Keratinocyte (primary cell): ENCODE results near the gene LY86. TPM values are rescaled to one million over a fixed set of nuclear protein-coding genes. Genes with fewer than 3 reads are reported as not detected.

Source experiments
- DNase-seq: peaks from one replicate; pipeline ENCODE4 v3.0.0-alpha.2; 2011; ENCODE audit warnings: low read depth, missing footprints, low spot score
- FAIRE-seq: peaks from 2 replicates; lab custom pipeline; 2011; peaks lifted over from hg19 to GRCh38; lab: Jason Lieb, UNC
- H2AFZ ChIP-seq: 2 replicates; pipeline ENCODE4 v1.6.0; 2012; ENCODE audit warnings: low read length, control low read depth, inconsistent platforms; ENCODE audit not compliant: control insufficient read depth
- H3K27ac ChIP-seq: 2 replicates; pipeline ENCODE4 v1.5.1; 2011; ENCODE audit warnings: low read length; ENCODE audit not compliant: control insufficient read depth, insufficient read depth
- H3K27me3 ChIP-seq: 3 replicates; pipeline ENCODE4 v1.6.0; 2011; ENCODE audit warnings: low read length; ENCODE audit not compliant: control insufficient read depth, insufficient read depth; ENCODE audit errors: extremely low read depth
- H3K36me3 ChIP-seq, 2 experiments: 2 replicates in 1 of 2; 3 replicates in 1 of 2; pipeline ENCODE4 v1.5.1; 2011; ENCODE audit warnings: low read length in 2 of 2, mild to moderate bottlenecking in 1 of 2; ENCODE audit not compliant: control insufficient read depth in 2 of 2, insufficient read depth in 2 of 2; ENCODE audit errors: extremely low read depth in 1 of 2
- H3K4me1 ChIP-seq: 3 replicates; pipeline ENCODE4 v1.5.1; 2011; ENCODE audit warnings: low read length; ENCODE audit not compliant: control insufficient read depth, insufficient read depth; ENCODE audit errors: extremely low read depth
- H3K4me2 ChIP-seq: 3 replicates; pipeline ENCODE4 v1.6.0; 2011; ENCODE audit warnings: low read depth, low read length; ENCODE audit not compliant: control insufficient read depth, insufficient read depth; ENCODE audit errors: extremely low read depth
- H3K4me3 ChIP-seq, 3 experiments: fragments of 200-600 bp in 1 of 3; sonication (generic) in 1 of 3; 2 replicates in 2 of 3; 3 replicates in 1 of 3; pipeline ENCODE4 v1.5.1; 2011 to 2016; ENCODE audit warnings: low read length in 3 of 3, mild to moderate bottlenecking in 3 of 3, control low read depth in 2 of 3, inconsistent platforms in 1 of 3, low read depth in 1 of 3, mixed read lengths in 1 of 3, mixed run types in 1 of 3, moderate library complexity in 1 of 3; ENCODE audit not compliant: control insufficient read depth in 2 of 3, insufficient read depth in 2 of 3; ENCODE audit errors: extremely low read depth in 1 of 3
- H3K79me2 ChIP-seq: 2 replicates; pipeline ENCODE4 v1.6.0; 2012; ENCODE audit warnings: low read length; ENCODE audit not compliant: control insufficient read depth, insufficient read depth
- H3K9ac ChIP-seq: 3 replicates; pipeline ENCODE4 v1.6.0; 2011; ENCODE audit warnings: low read length; ENCODE audit not compliant: control insufficient read depth, insufficient read depth; ENCODE audit errors: extremely low read depth
- H3K9me1 ChIP-seq: 3 replicates; pipeline ENCODE4 v1.6.0; 2011; ENCODE audit warnings: low read length; ENCODE audit not compliant: control insufficient read depth, insufficient read depth; ENCODE audit errors: extremely low read depth
- H3K9me3 ChIP-seq: 2 replicates; pipeline ENCODE4 v1.5.1; 2012; ENCODE audit warnings: low read depth, low read length; ENCODE audit not compliant: control insufficient read depth
- H4K20me1 ChIP-seq: 3 replicates; pipeline ENCODE4 v1.6.0; 2011; ENCODE audit warnings: low read length; ENCODE audit not compliant: control insufficient read depth, insufficient read depth; ENCODE audit errors: extremely low read depth
- EZH2 ChIP-seq: IDR thresholded peaks from one replicate; pipeline ENCODE4 v1.6.1; 2012; ENCODE audit warnings: inconsistent platforms, mild to moderate bottlenecking, low read length, moderate library complexity
- dilution Hi-C: fragments of 300-500 bp; cut with MboI; formaldehyde crosslinking; loops from one replicate; pipeline ENCODE4 v1.7.0; 2020; ENCODE audit warnings: low sequenced_read_pairs; ENCODE audit not compliant: extremely low pct_ligation_motif_present
- polyA plus RNA-seq, 5 experiments: library from polyadenylated mRNA; depleted of rRNA in 3 of 5; stranded (reverse) in 3 of 5; stranded (forward) in 1 of 5; unstranded in 1 of 5; fragments of >200 nt; gene quantifications; 1 replicate in 1 of 5; 2 replicates in 3 of 5; 3 replicates in 1 of 5; pipeline versions ENCODE4 v1.2.1 to v1.2.3, GENCODE V29; 2011 to 2012; ENCODE audit warnings: missing spikeins in 2 of 5, low read depth in 1 of 5, low replicate concordance in 1 of 5
- TF ChIP-seq, protein P1 (sequence below), 3 experiments: IDR thresholded peaks in 1 of 3; conservative IDR thresholded peaks in 1 of 3; optimal IDR thresholded peaks in 1 of 3; 2 replicates in 2 of 3; 3 replicates in 1 of 3; pipeline versions ENCODE3 to v1.5.1; 2011; ENCODE audit warnings: low read length in 3 of 3, mild to moderate bottlenecking in 3 of 3, moderate library complexity in 2 of 3, control low read depth in 1 of 3, inconsistent platforms in 1 of 3; ENCODE audit not compliant: insufficient read depth in 2 of 3; ENCODE audit errors: extremely low read depth in 1 of 3

The LY86 gene
- polyA plus RNA-seq, 1 donor (not counting 4 experiments of a cell fraction or from before 2014, with no cell fraction given): not detected

DNA sequence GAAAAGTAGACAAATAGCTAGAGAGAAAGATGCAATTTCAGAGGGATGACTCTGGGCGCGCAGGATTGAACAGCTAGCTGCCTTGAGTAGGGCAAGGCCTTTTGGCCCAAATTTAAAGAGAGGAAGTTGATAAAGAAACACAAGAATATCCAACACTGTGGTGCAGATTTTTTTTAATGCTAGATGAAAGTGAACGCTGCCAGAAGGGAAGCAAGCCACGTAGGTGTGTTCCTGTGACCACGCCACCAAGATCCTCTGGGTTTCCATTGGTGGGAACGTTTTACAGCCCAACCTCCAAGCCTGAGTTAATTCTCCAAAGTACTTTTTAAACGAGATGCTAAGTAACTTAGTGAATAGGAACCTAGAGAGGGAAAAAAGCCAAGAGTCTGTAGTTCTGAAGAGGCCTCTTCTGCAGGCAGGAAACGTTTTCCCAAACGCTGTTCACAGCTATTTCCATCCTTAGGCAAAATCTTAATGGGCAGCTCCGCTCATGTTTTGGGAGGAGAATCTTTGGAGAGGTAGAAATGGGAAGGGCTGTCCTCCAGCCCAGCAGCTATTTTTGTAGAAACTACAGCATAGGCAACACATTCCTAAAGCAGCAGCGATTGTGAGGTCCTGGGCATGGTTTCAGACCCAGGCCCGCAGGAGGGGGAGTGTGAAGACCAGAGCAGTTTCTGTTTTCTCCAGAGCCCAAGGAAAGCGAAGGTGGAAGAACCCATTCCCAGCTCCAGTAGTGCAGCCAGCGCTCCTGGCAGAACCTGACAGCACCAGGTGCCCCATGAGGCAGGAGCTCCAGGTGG is 8.2 kb downstream of the LY86 start:
- H4K20me1 ChIP-seq: no peaks in the 10 kb centered on the region
- DNase-seq (no peak), FAIRE-seq (no peak)
- H3K4me3 ChIP-seq: no peak overlapping the region
- no peak overlapping the region for H2AFZ ChIP-seq
- H3K4me2 ChIP-seq: no peak overlapping the region
- no peak overlapping the region for H3K9ac ChIP-seq
- no peaks in the 10 kb centered on the region for H3K4me1 ChIP-seq
- H3K9me1 ChIP-seq: no peaks in the 10 kb centered on the region
- no peaks in the 10 kb centered on the region for H3K79me2 ChIP-seq
- TF ChIP-seq EZH2: no peak
- TF ChIP-seq, protein P1, sequence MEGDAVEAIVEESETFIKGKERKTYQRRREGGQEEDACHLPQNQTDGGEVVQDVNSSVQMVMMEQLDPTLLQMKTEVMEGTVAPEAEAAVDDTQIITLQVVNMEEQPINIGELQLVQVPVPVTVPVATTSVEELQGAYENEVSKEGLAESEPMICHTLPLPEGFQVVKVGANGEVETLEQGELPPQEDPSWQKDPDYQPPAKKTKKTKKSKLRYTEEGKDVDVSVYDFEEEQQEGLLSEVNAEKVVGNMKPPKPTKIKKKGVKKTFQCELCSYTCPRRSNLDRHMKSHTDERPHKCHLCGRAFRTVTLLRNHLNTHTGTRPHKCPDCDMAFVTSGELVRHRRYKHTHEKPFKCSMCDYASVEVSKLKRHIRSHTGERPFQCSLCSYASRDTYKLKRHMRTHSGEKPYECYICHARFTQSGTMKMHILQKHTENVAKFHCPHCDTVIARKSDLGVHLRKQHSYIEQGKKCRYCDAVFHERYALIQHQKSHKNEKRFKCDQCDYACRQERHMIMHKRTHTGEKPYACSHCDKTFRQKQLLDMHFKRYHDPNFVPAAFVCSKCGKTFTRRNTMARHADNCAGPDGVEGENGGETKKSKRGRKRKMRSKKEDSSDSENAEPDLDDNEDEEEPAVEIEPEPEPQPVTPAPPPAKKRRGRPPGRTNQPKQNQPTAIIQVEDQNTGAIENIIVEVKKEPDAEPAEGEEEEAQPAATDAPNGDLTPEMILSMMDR (optimal IDR thresholded peaks at IDR 0.05 in 1 of 3, IDR thresholded peaks at IDR 0.05 in 1 of 3, conservative IDR thresholded peaks at IDR 0.05 in 1 of 3; ENCODE audit: extremely low read depth in 1 of 3, insufficient read depth in 2 of 3, low read length in 3 of 3): no peak
- dilution Hi-C loops: no loop called here
- no peaks in the 10 kb centered on the region for H3K36me3 ChIP-seq
- no peak overlapping the region for H3K27ac ChIP-seq
- H3K9me3 ChIP-seq: no peaks in the 10 kb centered on the region
- no peaks in the 10 kb centered on the region for H3K27me3 ChIP-seq

GRCh38 chr6:6597682-6598081 is 9.2 kb downstream of the LY86 start:
- TF ChIP-seq, protein P1 (optimal IDR thresholded peaks at IDR 0.05 in 1 of 3, IDR thresholded peaks at IDR 0.05 in 1 of 3, conservative IDR thresholded peaks at IDR 0.05 in 1 of 3; ENCODE audit: extremely low read depth in 1 of 3, insufficient read depth in 2 of 3, low read length in 3 of 3): no peak
- no peak for TF ChIP-seq EZH2
- no peak for FAIRE-seq
- no peak overlapping the region for H3K4me2 ChIP-seq

More at GRCh38 chr6:6597682-6598081, 9.2 kb downstream of the LY86 start:
- Histone ChIP-seq H4K20me1 (no peaks in the 10 kb centered on the region), H3K27ac (no peak overlapping the region), H3K79me2 (no peaks in the 10 kb centered on the region), H2AFZ (no peak overlapping the region), H3K4me3 (no peak overlapping the region), H3K4me1 (no peaks in the 10 kb centered on the region), H3K27me3 (no peaks in the 10 kb centered on the region), H3K9ac (no peak overlapping the region), H3K9me3 (no peaks in the 10 kb centered on the region), H3K9me1 (no peaks in the 10 kb centered on the region), H3K36me3 (no peaks in the 10 kb centered on the region)
- no peak for DNase-seq
- dilution Hi-C loops: no loop called here
